ENCODE results near the gene UBXN11.
A peak's percentile ranks its signal among the peaks of the same experiment; 100 is the strongest.

UBXN11 gene

DNA sequence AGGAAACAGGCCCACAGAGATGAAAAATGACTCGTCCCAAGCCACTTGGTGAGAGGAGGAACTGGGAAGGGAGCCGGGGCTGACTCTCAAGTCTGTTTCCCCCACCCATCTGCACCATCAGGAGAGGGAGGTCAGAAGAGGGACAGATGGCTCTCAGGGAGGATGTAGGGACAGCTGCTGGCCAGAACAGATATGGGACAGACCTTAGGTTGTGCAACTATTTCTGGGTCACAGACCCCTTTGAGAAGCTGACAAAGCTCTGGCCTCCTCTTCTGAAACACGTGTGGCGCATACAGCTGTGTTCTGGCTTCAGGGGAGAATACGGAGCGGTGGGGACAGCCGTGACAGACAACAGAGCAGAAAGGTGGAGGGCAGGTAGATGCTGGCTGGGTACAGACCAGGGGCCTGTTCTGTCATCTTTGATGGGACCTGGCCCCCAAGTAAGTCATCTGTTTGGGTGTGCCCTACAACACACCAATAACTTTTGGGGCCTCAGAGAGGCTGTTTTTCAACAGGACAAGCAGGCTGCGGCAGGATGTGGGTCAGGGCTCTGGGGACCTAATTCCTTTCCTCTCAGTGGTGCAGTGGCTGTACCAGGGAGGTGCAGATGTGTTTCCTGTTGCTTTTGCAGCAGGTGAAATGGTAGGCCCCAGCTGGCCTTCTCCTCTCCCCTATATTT lies 19.3 kb downstream of the UBXN11 start:
- DNase-seq (ENCODE audit: low read depth in 2 of 3, low spot score in 2 of 3), result peak in 1 of 3 experiments; percentile 40

DNA sequence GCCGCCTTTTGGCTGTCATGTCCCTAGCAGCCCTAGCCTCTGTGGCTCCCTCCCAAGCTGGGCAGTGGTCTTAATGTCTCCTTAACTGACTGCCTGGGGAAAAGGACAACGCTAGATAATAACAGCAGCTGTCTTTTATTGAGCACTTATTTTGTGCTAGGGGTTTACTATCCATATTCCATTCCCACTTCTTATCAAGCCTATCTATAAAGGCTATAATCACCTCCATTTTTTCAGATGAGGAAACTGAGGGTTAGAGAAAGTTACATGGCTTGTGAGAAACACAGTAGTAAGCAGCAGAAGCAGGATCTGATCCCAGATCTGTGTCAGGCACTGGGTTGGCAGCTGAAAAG lies 20.4 kb downstream of the UBXN11 start:
- DNase-seq (ENCODE audit: low read depth in 2 of 3, low spot score in 2 of 3), result no peak

DNA sequence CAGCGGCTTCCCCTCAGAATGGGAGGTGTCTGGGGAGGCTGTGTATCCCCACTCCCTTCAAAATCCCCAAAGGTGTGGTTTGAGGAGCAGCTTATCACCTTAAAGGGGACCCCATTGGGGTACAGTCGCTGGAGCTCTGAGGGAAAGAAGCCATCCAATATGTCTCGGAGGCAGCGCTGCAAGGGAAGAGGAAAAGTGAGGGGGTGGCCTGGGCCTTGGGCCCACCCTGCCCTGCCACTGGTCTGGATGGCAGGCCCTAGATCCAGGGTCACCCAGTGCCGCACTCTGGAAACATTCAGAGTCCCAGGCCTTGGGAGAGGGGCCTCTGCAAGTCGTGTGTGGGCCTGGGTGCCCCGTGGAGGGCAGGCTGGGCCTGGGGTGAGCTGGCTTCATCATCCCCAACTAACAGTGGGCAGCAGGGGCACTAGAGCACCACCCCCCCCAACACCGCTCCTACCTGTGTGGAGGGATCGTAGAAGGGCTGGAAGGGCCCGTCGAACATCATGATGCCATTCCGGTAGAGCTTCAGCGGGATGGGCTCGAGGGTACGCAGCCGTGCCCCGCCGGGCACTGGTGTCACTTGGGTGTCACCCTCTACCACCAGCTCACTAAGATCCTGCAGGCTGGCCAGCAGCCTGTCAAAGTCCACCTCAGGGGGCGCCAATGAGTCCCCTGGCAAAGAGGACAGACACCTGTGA lies 20.9 kb downstream of the UBXN11 start:
- DNase-seq (ENCODE audit: low read depth in 2 of 3, low spot score in 2 of 3), result no peak

DNA sequence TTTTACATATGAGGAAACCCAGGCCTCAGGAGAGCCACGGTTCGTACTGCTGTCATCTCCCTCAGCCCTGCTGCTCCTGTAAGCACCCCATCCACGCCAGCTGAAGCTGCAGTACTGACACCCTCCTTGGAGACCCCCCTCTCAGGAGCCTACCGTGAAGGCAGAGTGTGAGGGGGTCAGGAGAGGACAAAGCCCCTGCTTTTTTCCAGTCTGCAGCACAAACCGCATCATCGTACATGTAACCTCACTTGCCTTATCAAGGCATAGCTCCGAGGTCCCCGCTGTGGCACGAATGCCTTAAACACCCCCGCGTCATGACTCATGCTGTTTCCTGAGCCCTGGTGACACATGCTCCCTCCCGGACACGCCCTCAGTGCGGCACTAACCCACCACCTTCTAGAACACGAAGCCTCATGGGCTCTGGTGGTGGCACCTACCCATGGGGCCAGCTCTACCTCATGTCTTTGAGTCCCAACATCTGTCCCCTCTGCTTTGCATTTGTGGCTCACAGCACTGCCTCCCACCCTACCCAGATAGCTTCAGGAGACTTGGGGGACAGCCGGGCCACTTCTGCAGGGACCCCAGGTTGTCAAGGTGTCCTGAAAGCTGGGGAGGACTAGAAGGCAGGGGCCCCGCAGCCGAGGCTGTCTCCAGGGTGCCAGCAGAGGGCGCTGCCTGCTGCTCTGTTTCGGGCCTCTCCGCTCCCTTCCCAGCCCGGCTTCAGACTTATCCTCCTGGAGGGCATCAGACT lies 21.7 kb downstream of the UBXN11 start:
- DNase-seq (ENCODE audit: low read depth in 2 of 3, low spot score in 2 of 3), result peak; percentile 78 to 88 (median 85)

DNA sequence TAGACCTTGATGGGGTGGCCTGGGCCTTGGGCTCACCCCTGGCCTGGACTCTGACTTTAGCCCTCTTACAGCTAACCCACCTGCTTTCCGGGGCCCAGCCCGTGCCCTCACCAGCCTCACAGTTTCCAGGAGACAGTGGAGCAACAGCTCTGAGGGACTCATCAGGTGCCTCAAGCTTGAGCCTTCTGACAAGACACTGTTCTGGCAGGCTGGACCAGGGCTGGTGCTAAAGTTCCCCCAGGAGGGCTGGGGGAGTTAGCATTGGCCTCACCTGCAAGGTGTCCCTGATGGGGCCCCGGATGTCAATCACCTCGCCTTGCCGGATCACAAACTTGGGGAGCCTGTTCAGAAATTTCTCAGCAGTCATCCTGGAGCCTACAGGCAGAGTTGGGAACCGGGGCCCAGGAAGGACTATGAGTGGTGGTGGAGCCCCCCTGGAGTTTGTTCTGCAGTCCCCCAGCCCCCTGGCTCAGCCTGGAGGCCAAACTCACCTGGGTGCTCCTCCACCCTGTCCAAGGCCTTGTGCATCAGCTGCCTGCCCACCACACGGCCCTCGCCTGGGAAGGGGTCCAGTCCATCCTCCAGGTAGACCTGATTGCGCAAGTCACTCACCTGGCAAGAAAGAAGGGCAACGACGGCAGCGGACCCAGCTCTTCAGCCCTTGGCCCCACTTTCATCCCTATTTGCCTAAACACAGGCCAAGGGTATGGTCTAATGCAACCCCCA lies 22.4 kb downstream of the UBXN11 start:
- no peak for DNase-seq (ENCODE audit: low read depth in 2 of 3, low spot score in 2 of 3)

DNA sequence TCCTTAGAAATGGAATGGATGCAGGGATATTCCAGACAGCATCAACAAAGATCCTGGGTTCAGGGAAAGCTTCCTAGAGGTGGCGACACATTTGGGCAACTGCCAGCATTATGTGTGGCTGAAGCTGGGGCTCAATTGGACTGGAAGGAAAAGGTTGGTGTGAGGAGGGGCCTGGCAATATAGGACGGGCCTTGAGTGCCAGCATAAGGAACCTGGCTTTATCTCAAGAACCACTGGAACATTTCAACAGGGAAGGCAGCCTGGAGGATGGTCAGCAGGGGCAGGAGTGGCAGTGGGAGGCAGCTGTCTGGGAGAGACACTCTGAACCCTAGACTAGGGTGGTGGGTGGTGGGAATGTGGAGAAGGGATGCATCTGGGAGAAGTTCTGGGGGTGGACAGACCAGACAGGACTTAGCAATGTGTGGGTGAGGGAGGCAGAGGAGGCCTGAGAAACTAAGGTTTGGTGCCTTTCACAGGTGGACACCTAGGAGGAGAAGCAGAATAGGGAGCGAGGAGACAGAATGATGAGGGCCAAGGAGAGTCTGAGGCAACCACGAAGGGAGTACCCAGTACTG lies 23.1 kb downstream of the UBXN11 start:
- DNase-seq (ENCODE audit: low read depth in 2 of 3, low spot score in 2 of 3), result no peak

DNA sequence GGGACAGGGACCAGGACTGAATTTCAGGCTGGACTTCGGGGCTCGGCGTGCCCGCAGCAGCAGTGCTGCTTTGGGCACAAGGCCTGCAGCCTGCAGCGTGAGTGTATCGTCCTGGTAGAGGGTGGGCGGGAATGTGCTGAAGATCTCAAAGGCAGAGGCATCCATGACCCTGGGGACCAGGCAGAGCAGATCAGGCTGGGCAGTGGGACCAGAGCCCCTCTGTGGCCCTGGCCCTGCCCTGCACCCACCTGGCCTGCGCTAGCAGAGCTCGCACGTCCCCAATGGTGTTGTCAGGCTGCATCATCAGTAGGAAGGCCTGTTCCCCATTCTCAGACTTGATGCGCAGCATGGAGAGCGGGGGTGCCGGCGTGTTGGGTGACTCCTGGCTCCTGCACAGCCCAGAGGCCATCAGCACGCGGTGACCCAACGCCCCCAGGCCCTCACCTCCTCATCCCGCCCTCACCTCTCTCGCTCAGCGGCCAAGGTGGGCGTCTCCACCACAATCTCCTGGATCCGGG lies 24.0 kb downstream of the UBXN11 start:
- DNase-seq (ENCODE audit: low read depth in 2 of 3, low spot score in 2 of 3), result no peak

DNA sequence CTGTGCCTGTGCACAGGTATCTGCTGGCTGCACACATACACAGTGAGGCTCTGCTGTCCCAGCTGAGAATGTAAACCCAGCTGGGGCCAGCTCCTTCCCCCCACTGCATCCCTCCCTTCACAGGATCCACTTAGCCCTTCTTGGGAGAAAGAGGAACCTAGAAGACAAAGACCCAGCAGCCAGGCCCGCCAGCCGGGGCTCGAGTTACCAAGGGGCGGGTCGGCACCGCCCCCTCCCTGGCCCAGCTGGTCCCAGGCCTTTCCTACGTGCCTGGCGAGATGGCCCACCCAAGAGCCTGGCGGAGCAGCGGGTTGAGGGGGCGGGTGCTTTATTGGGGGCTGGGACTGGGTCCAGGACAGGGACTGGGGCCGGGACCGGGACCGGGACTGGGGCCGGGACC lies 24.5 kb downstream of the UBXN11 start:
- no peak for DNase-seq (ENCODE audit: low read depth in 2 of 3, low spot score in 2 of 3)

DNA sequence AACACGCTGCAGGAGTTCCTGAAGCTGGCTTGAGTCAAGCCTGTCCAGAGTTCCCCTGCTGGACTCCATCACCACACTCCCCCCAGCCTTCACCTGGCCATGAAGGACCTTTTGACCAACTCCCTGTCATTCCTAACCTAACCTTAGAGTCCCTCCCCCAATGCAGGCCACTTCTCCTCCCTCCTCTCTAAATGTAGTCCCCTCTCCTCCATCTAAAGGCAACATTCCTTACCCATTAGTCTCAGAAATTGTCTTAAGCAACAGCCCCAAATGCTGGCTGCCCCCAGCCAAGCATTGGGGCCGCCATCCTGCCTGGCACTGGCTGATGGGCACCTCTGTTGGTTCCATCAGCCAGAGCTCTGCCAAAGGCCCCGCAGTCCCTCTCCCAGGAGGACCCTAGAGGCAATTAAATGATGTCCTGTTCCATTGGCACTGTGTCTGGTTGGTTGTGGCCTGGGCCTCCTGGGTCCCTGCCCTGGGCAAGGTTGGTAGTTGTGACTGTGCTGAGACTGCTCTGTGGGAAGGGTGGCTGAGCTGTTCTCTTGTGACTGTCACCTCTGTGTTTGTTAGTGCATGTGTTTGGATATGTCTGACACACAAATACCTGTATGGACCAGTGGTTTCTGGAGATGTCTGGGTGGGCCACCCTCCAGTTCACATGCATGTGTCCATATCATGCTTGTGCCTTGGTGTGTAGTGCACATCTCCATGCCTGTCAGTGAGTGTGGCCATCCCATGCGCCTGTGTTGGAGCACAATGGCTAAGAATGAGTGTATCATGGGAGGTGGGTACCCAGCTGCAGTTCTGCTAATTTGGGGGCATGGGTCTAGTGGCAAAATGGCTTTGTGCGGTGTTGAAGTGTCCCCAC lies 25.1 kb downstream of the UBXN11 start:
- DNase-seq (ENCODE audit: low read depth in 2 of 3, low spot score in 2 of 3), result no peak

DNA sequence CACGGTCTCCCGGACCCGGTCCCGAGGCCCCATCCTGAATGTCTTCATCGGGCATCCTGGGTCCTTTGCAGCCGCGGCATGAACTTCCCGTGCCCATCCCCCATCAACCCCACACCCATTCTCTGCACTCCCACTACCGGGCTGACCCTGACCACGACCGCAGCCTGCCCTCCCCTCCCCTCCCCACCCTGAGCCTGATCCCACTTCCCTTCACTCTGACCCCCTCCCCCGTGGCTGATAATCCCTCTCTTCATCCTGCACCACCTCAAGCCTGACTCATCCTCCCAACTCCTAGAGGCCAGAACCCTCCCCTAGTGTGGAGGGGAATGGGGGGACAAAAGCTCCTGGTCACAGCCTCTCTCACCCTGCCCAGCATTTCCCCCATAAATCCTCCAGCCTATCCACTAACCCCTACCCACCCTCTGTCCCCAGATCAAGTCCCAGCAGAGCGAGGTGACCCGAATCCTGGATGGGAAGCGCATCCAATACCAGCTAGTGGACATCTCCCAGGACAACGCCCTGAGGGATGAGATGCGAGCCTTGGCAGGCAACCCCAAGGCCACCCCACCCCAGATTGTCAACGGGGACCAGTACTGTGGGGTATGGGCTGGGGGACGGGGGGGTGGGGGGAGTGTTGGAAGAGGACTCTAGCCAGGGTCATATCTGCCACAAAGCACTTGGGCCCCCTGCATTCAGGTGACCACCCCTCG lies 25.9 kb downstream of the UBXN11 start:
- no peak for DNase-seq (ENCODE audit: low read depth in 2 of 3, low spot score in 2 of 3)

DNA sequence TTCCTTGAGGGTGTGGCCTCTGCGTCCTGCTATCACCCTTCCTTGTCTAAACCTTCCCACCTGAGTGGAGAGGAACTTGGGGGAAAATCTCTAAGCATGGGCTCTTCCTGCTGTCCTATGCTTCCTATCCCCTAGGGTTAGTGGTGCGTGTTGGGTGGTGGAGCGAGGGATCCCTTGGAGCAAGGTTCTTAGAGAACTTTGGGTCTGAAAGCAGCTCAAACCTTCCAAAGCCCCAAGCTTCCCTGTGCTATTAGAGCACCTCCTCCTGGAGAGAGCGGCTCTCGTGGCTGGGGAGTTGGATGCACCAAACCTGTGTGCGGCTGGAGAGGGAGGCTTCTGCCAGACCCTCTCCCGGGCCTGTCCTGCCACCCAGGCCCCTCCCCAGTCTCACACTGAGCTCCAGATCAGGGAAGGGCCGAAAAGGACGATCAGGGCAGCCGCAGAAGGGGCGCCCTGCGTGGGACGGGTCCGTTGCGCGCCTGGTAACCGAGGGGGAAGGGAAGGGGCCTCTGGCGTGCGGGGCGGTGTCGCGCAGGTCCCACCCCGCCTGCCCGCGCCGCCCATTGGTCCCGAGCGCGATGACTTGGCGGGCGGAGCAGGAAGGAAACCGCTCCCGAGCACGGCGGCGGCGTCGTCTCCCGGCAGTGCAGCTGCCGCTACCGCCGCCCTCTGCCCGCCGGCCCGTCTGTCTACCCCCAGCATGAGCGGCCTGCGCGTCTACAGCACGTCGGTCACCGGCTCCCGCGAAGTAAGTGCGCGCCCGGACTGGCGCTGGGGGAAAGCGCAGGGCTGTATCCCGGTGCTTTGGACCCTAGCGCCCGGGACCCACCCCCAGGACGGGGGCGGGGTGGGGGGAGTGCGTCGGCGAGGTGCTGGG lies 26.7 kb downstream of the UBXN11 start, which contains the start of gene SH3BGRL3:
SH3BGRL3 (plus strand) TSS at position 631 of the 877 bp plus-strand sequence; CDS start at position 701, 70 bp downstream.
- peak in 2 of 3 experiments; percentile 74 to 79 for DNase-seq (ENCODE audit: low read depth in 2 of 3, low spot score in 2 of 3)

DNA sequence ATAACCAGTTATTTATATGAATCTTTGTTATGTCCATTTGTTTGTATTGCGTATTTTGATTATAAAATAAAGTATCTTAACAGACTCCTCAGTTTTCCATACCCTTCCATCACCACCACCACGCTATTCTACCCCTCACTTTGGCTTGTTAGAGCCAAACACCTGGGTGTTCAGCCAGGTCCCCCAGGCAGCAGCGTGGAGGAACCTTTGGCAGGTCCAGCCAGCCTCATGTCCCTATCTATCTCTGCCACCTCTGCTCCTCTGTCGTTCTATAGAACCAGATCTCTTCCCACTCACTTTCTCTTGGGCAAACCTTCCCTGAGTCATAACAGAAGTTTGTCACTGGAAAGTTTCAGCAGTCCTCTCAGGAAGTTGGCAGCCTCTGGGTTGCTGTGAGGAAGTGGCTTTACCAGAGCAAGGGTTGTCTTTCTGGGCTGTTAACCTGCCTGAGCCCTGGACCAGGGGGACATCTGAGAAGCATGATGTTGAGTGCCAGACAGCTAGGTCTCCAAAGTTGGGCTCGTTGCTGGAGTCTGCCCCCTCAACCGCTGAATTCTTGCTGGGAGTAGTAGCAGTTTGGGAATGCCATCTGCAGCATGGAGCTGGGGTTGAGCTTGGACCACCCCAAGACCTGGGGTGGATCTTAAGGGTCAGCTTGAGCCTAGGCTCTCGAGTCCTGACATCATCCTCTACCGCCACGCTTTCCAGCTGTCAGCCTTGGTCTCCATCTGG lies 27.5 kb downstream of the UBXN11 start:
- no peak for DNase-seq (ENCODE audit: low read depth in 2 of 3, low spot score in 2 of 3)

DNA sequence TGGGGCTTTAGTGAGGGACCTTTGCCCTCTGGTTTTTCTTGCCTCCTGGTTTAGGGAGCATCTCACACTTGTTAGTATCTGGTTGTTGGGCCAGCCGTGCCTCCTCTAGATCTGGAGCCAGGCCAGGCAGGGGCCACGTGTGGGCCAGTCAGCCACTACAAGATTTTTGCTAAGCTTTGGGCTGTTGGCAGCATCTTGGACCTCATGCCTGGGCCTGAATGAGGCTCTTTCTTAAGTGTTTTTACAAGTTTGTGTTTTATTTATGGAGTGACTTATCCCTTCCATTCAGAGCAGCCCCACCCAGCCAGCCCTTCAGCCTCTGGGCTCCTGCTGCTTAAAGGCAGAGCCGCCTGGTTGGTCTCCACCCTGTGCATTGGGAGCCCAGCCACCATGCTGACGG lies 28.1 kb downstream of the UBXN11 start:
- no peak for DNase-seq (ENCODE audit: low read depth in 2 of 3, low spot score in 2 of 3)

DNA sequence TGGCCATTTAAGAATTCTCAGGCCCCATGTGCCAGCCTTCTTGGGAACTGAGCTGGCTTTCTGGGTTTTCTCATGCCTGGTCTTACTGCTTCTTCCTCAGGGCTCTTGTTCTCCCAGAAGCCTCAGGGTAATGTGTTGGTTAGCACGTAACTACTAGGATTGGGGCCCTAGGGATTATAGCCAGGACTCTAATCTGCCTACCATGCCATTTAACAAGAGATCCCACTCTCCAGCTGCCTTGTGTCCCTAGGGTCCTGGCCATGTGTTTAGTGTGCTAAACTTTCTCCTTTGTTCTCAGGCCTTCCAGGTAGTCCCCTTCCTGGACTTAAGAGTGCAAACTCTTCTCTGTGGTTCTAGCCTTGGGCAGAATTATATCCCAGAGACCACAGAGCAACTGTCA lies 28.7 kb downstream of the UBXN11 start:
- no peak for DNase-seq (ENCODE audit: low read depth in 2 of 3, low spot score in 2 of 3)

DNA sequence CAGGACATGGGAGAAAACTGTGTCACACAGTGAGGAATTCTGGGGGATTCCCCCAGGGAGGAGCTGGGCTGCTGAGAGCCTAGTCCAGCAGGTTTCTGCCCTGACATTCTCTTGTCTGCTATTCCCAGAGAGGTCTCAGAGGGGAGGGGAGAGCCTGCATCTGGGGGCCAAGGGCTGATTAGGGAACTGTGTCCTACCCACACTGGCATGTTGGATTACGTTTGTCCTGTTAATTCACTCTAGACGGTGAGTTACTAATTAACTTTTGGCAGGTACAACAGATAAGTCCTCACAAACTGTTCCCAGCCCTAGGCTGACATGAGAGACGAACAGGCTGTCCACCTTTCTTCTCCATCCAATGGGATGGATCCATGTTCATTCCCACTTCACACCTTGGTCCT lies 29.2 kb downstream of the UBXN11 start:
- no peak for DNase-seq (ENCODE audit: low read depth in 2 of 3, low spot score in 2 of 3)

DNA sequence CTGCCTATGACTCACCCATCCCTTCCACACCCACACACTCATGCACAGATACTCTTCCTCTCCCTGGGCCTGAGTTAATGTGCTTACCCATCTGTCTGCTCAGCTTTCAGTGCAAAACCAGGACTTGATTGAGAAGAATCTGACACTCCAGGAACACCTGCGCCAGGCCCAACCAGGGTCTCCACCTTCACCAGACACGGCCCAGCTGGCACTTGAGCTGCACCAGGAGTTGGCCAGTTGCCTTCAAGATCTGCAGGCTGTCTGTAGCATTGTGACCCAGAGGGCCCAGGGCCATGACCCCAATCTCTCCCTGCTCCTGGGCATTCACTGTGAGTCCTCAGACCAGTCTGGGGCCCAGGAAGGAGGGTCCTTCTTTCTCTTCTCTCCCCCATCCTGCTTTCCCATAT lies 30.0 kb downstream of the UBXN11 start:
- DNase-seq (ENCODE audit: low read depth in 2 of 3, low spot score in 2 of 3), result peak in 1 of 3 experiments; percentile 27

DNA sequence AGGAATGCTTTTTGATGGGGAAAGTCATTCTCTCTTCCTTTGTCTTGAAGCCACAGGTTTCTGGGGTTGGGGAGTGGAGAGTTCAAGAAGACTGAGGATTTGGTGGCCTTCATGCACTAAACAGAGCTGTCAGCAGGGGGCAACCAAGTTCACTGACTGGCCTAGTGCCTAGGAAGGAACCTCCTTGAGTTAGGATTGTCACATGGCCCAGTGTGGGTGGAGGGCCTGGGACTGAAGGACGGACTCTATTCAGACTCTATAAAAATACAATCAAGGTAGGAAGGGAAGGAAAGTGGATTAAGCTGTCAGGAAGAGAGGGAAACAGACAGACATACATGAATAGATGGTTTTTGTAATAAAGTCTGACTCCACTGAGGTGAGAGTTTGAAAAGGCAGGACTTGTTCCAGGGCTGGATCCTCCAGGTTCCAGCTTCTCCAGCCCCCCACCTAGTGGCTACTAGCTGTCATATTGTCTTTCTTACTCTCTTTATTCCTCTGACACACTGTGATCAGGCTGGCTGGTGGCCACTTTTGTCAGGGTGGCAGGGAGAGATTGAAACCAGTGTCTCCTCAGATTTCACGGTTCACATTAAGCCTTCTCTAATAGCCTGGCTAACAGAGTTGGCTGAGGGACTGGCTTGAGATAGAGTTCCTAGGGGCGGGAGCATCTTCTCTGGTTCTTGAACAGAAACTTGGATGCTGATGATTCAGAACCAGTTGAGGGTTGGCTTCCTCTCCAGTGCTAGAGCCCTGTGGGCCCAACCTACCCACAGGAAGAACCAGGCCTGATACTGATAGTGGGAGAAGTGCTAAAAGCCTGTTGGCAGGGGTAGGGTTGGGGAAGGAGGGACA lies 30.6 kb downstream of the UBXN11 start:
- peak in 2 of 3 experiments; percentile 60 to 67 for DNase-seq (ENCODE audit: low read depth in 2 of 3, low spot score in 2 of 3)

All from activated CD8-positive, alpha-beta memory T cell treated with anti-CD3 and anti-CD28 coated beads for 48 hours (primary cell).